ENCODE data around the gene ZFYVE27.

DNA sequence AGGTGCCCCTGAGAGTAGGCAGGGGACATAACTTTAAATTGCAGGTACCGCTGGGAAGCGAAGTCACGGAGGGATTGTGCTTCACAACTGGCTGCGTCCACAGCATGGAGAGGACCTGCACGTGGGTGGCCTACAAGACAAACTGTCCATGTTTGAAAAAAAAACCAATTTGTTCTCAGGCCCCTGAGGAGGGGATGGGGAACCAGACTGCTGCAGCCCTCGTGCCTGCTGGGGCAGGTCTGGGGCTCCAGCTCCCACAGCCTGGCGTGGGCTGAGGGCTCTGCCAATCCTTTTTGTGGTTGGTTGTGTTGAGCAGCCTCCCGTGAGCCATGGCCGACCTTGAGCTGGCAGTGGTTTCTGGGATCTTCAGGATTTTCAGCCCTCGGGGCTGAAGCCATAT, 25.1 kb downstream of the ZFYVE27 start:
- TF ChIP-seq, protein P1, sequence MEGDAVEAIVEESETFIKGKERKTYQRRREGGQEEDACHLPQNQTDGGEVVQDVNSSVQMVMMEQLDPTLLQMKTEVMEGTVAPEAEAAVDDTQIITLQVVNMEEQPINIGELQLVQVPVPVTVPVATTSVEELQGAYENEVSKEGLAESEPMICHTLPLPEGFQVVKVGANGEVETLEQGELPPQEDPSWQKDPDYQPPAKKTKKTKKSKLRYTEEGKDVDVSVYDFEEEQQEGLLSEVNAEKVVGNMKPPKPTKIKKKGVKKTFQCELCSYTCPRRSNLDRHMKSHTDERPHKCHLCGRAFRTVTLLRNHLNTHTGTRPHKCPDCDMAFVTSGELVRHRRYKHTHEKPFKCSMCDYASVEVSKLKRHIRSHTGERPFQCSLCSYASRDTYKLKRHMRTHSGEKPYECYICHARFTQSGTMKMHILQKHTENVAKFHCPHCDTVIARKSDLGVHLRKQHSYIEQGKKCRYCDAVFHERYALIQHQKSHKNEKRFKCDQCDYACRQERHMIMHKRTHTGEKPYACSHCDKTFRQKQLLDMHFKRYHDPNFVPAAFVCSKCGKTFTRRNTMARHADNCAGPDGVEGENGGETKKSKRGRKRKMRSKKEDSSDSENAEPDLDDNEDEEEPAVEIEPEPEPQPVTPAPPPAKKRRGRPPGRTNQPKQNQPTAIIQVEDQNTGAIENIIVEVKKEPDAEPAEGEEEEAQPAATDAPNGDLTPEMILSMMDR (IDR thresholded peaks at IDR 0.05) = no peak
- no peak for TF ChIP-seq POLR2A (IDR thresholded peaks at IDR 0.05)

Measured in adrenal gland (tissue), 5 donors.